K562 (cell line): Measurements from ENCODE around the gene CLEC12A. TPM values are rescaled to one million over a fixed set of nuclear protein-coding genes. Genes with fewer than 3 reads are reported as not detected.
"Not testable (repeated sequence)": the region's sequence is repeated elsewhere in the genome, so short reads cannot be mapped to it uniquely, and the experiment has no call there.

Experiments
- ATAC-seq: fragments of 200-7000 bp; cut with Tn5 transposase; 3 replicates; pipeline ENCODE4 v1.9.1; 2020; ENCODE audit warnings: moderate library complexity
- BruUV-seq: library from RNA; stranded (reverse); fragments of 400-500 nt; replicated peaks from 2 replicates; lab custom pipeline; 2021; lab: Mats Ljungman, UMichigan
- CTCF ChIA-PET: fragments of 300-600 bp; formaldehyde crosslinking; extraction: SDS; loops from one replicate; lab custom pipeline; 2021; ENCODE audit warnings: low intra/inter-chr PET ratio; lab: Yijun Ruan, JAX
- POLR2A ChIA-PET: fragments of 300-600, 350-650 bp; sonication (Branson Sonifier 250); formaldehyde crosslinking; extraction: SDS; loops from one replicate; lab custom pipeline; 2021; ENCODE audit warnings: antibody characterized with exemption, inconsistent platforms; lab: Yijun Ruan, JAX
- DNase-seq, 4 experiments: peaks; one replicate each; pipeline versions ENCODE4 v3.0.0 to v3.0.0-alpha.2; 2011 to 2018; ENCODE audit warnings: low spot score in 3 of 4, mixed read lengths in 3 of 4; ENCODE audit errors: extremely low read depth in 1 of 4
- FAIRE-seq: peaks from 2 replicates; lab custom pipeline; 2011; peaks lifted over from hg19 to GRCh38; lab: Jason Lieb, UNC
- H2AFZ ChIP-seq: 2 replicates; pipeline ENCODE4 v1.6.0; 2011; ENCODE audit warnings: low read depth, low read length, control low read depth, inconsistent platforms
- H3K27ac ChIP-seq: fragments of 200-600 bp; 3 replicates; pipeline ENCODE4 v1.8.0; 2011; ENCODE audit warnings: low read depth, mild to moderate bottlenecking, control low read depth, inconsistent platforms, low read length, moderate library complexity, mixed read lengths; ENCODE audit errors: extremely low read depth
- H3K27me3 ChIP-seq, 2 experiments: fragments of 300-600 bp in 1 of 2; 2 replicates in 1 of 2; 3 replicates in 1 of 2; pipeline versions ENCODE4 v1.6.0 to v1.8.0; 2011; ENCODE audit warnings: inconsistent platforms in 2 of 2, low read length in 2 of 2, mild to moderate bottlenecking in 1 of 2, mixed read lengths in 1 of 2, moderate library complexity in 1 of 2; ENCODE audit not compliant: control insufficient read depth in 2 of 2, insufficient read depth in 2 of 2
- H3K36me3 ChIP-seq: fragments of 300-600 bp; 3 replicates; pipeline ENCODE4 v1.8.0; 2011; ENCODE audit warnings: mild to moderate bottlenecking, low read length, inconsistent platforms; ENCODE audit not compliant: control insufficient read depth, insufficient read depth
- H3K4me1 ChIP-seq, 2 experiments: fragments of 200-600 bp in 1 of 2; replicated peaks in 1 of 2; 2 replicates in 1 of 2; 3 replicates in 1 of 2; pipeline versions ENCODE4 v1.5.1 to v1.8.0; 2011; ENCODE audit warnings: inconsistent platforms in 2 of 2, low read length in 2 of 2, mild to moderate bottlenecking in 1 of 2, mixed read lengths in 1 of 2, moderate library complexity in 1 of 2; ENCODE audit not compliant: control insufficient read depth in 2 of 2, insufficient read depth in 2 of 2
- H3K4me2 ChIP-seq: 2 replicates; pipeline ENCODE4 v1.6.1; 2011; ENCODE audit warnings: low read length, control low read depth, inconsistent platforms, mixed read lengths; ENCODE audit not compliant: insufficient read depth
- H3K4me3 ChIP-seq: fragments of 200-600 bp; sonication (generic), shearing (Covaris generic); 2 replicates; pipeline ENCODE4 v1.5.1; 2016; ENCODE audit warnings: control low read depth, inconsistent platforms
- H3K79me2 ChIP-seq: fragments of 200-600 bp; 3 replicates; pipeline ENCODE4 v1.8.0; 2011; ENCODE audit warnings: low read length, inconsistent platforms; ENCODE audit not compliant: control insufficient read depth, insufficient read depth
- H3K9ac ChIP-seq, 2 experiments: 2 replicates each; pipeline versions ENCODE4 v1.6.0 to v1.6.1; 2011; ENCODE audit warnings: low read depth in 2 of 2, low read length in 2 of 2, control low read depth in 1 of 2, inconsistent platforms in 1 of 2, mild to moderate bottlenecking in 1 of 2, mixed read lengths in 1 of 2; ENCODE audit not compliant: insufficient read depth in 1 of 2
- H3K9me1 ChIP-seq: one replicate; pipeline ENCODE4 v1.6.0; 2011; ENCODE audit warnings: inconsistent platforms, mild to moderate bottlenecking, low read length, moderate library complexity; ENCODE audit not compliant: control insufficient read depth, insufficient read depth
- H3K9me3 ChIP-seq: replicated peaks from 2 replicates; pipeline ENCODE4 v1.5.1; 2011; ENCODE audit warnings: low read depth, low read length, inconsistent platforms; ENCODE audit not compliant: control insufficient read depth, insufficient read depth
- H4K20me1 ChIP-seq: replicated peaks from 2 replicates; pipeline ENCODE4 v1.6.1; 2011; ENCODE audit warnings: low read length, inconsistent platforms, mixed read lengths; ENCODE audit not compliant: control insufficient read depth, insufficient read depth
- HES1 ChIP-seq: fragments of 450-650 bp; IDR thresholded peaks from 2 replicates; pipeline ENCODE4 v1.6.1; 2016; ENCODE audit warnings: low read depth, mild to moderate bottlenecking, moderate library complexity
- NKRF ChIP-seq: fragments of 450-650 bp; IDR thresholded peaks from 2 replicates; pipeline ENCODE4 v1.6.1; 2016; ENCODE audit warnings: borderline replicate concordance
- NR3C1 ChIP-seq: sonication (generic); formaldehyde crosslinking; IDR thresholded peaks from 2 replicates; pipeline ENCODE4 v1.8.1; 2022; ENCODE audit warnings: missing genetic modification reagents
- RHOXF2B ChIP-seq: fragments of 250-450 bp; sonication (Bioruptor Pico); conservative IDR thresholded peaks from 2 replicates; pipeline ENCODE4 v1.5.1; 2021
- SMARCA5 ChIP-seq: fragments of 450-650 bp; IDR thresholded peaks from 2 replicates; pipeline ENCODE4 v1.6.1; 2016
- TFAM ChIP-seq: fragments of 250-450 bp; sonication (Bioruptor Pico); conservative IDR thresholded peaks from 2 replicates; pipeline ENCODE4 v1.5.0; 2021; ENCODE audit warnings: mild to moderate bottlenecking, moderate library complexity
- ZBED1 ChIP-seq: IDR thresholded peaks from 2 replicates; pipeline ENCODE4 v1.6.1; 2014
- ZBTB12 ChIP-seq: fragments of 250-450 bp; sonication (Bioruptor Pico); IDR thresholded peaks from 2 replicates; pipeline ENCODE4 v1.4.0; 2020
- ZNF436 ChIP-seq: fragments of 250-450, 450-650 bp; sonication (Bioruptor Pico); formaldehyde crosslinking; IDR thresholded peaks from 2 replicates; pipeline ENCODE4 v1.7.0; 2020; ENCODE audit warnings: mild to moderate bottlenecking
- ZNF444 ChIP-seq: fragments of 250-450 bp; sonication (Bioruptor Pico); IDR thresholded peaks from 2 replicates; pipeline ENCODE4 v1.4.0; 2020; ENCODE audit warnings: mild to moderate bottlenecking, moderate library complexity
- WGBS: fragments of 100-300 bp; shearing (Covaris generic); methylation state at CpG from one replicate; pipeline ENCODE4 v1.1.6; 2016; ENCODE audit warnings: low coverage, mixed read lengths; ENCODE audit not compliant: insufficient coverage; ENCODE audit errors: missing lambda C conversion rate; 5-methylcytosine and 5-hydroxymethylcytosine counted together
- in situ Hi-C: fragments of 300-500 bp; cut with MboI; formaldehyde crosslinking; loops from 4 replicates; pipeline ENCODE4 v1.15.0; 2018; ENCODE audit warnings: inconsistent platforms, mixed read lengths
- intact Hi-C: fragments of 100-400 bp; cut with micrococcal nuclease; formaldehyde crosslinking; loops from 2 replicates; pipeline ENCODE4 v1.14.2; 2022
- polyA plus RNA-seq, 8 experiments: library from polyadenylated mRNA; depleted of rRNA in 4 of 8; stranded (reverse) in 5 of 8; unstranded in 3 of 8; fragments of >200 nt; fragmentation: Nextera tagmentation in 2 of 8; fragmentation: Illumina TruSeq in 1 of 8; extraction: Ambion mirVana in 2 of 8; extraction: Trizol in 1 of 8; gene quantifications; 2 replicates each; pipeline versions ENCODE4 v1.2.1 to v1.2.3, GENCODE V29; 2011 to 2014; ENCODE audit warnings: inconsistent platforms in 1 of 8, missing spikeins in 1 of 8
- total RNA-seq, 7 experiments: library from RNA; depleted of rRNA in 6 of 7; stranded (reverse); fragments of >200 nt in 6 of 7; fragmentation: Illumina TruSeq in 2 of 7; extraction: Trizol in 2 of 7; gene quantifications; 2 replicates each; pipeline versions ENCODE4 v1.2.1 to v1.2.3, GENCODE V29; 2011 to 2021; ENCODE audit warnings: low replicate concordance in 1 of 7

CLEC12A gene
- total and polyA plus RNA-seq, 9 of the 15 experiments (the other 6 are each of a cell fraction or from before 2014, with no cell fraction given), result not detected

- H3K4me1 ChIP-seq, result no peaks in the 10 kb centered on the region
- DNase-seq (no peak), ATAC-seq (no peak), FAIRE-seq (no peak)
- H3K79me2 ChIP-seq, result no peaks in the 10 kb centered on the region
- BruUV-seq, result no TSS peak
- H3K27me3 ChIP-seq, result peaks cover 5 to 8% of the 10 kb centered on the region in 2 experiments; a peak in 4 of 5 replicates
- no peak overlapping the region for H3K9ac ChIP-seq
- H3K9me3 ChIP-seq, result no peaks in the 10 kb centered on the region
- H4K20me1 ChIP-seq, result no peaks in the 10 kb centered on the region
- no peaks in the 10 kb centered on the region for H3K36me3 ChIP-seq
- H3K9me1 ChIP-seq, result no peaks in the 10 kb centered on the region
- intact Hi-C loops, result no loop called here
- ChIA-PET CTCF (no interaction called here), POLR2A (no interaction called here)
- in situ Hi-C loops, result no loop called here
- H3K27ac ChIP-seq, result no peak overlapping the region
- H3K4me3 ChIP-seq, result no peak overlapping the region
- H2AFZ ChIP-seq, result no peak overlapping the region
- 4% methylated on average over 5 of the region's 5 CpGs for WGBS
- TF ChIP-seq RHOXF2B (no peak), ZNF444 (CRISPR knock-in tag) (no peak), ZBTB12 (no peak), HES1 (no peak), NR3C1 (CRISPR knock-in tag) (no peak), SMARCA5 (no peak), TFAM (CRISPR knock-in tag) (no peak), NKRF (no peak), ZNF436 (no peak), ZBED1 (no peak)
- H3K4me2 ChIP-seq, result no peak overlapping the region
Observed at GRCh38 chr12:9951026-9951675, 20.1 kb upstream of the CLEC12A start.

GRCh38 chr12:9952954-9953729 lies 18.1 kb upstream of the CLEC12A start:
- POLR2A ChIA-PET, H3K27ac ChIP-seq, H3K4me2 ChIP-seq, CTCF ChIA-PET, H2AFZ ChIP-seq, in situ Hi-C loops, FAIRE-seq, H3K9ac ChIP-seq, H3K4me3 ChIP-seq, BruUV-seq, ATAC-seq, H3K27me3 ChIP-seq, H3K36me3 ChIP-seq, H4K20me1 ChIP-seq, H3K9me1 ChIP-seq, H3K9me3 ChIP-seq, DNase-seq, H3K79me2 ChIP-seq, intact Hi-C loops, H3K4me1 ChIP-seq: not testable (repeated sequence)
- 72% methylated on average over 4 of the region's 55 CpGs for WGBS
